HG03103 (cell line): ENCODE measurements around the gene BABAM1.
A peak's percentile ranks its signal among the peaks of the same experiment; 100 is the strongest.
"Not testable (repeated sequence)": the region's sequence is repeated elsewhere in the genome, so short reads cannot be mapped to it uniquely, and the experiment has no call there.

Experiments used
- ATAC-seq: cut with Tn5 transposase; IDR thresholded peaks from one replicate; pipeline ENCODE4 v1.9.1; 2021; ENCODE audit warnings: low read depth; ENCODE audit not compliant: unreplicated experiment

BABAM1 gene

DNA sequence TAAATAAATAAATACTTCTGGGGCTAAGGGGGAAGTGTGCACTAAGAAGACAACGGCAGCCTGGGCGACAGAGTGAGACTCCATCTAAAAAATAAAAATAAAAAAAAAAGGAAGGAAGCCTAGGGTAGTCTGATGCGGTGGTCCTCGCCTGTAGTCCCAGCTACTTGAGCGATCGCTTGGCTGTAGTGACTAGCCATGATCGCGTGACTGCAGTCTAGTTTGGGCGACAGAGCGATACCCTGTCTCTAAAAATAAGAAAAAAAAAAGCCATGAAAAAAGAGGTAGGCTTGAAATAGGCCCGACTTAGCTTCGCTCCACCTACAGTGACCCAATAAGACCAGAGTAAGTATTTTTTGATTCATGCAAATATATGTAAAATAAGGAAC is 661 bp upstream of the BABAM1 start:
- ATAC-seq: peak; percentile 22

DNA sequence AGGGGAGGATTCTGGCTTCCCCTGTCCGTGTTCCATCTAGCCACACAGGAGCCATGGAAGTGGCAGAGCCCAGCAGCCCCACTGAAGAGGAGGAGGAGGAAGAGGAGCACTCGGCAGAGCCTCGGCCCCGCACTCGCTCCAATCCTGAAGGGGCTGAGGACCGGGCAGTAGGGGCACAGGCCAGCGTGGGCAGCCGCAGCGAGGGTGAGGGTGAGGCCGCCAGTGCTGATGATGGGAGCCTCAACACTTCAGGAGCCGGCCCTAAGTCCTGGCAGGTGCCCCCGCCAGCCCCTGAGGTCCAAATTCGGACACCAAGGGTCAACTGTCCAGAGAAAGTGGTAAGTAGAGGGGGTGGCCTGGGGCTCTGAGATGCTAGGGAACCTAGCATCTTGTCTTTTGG is 1.5 kb downstream of the BABAM1 start:
- no peak for ATAC-seq

DNA sequence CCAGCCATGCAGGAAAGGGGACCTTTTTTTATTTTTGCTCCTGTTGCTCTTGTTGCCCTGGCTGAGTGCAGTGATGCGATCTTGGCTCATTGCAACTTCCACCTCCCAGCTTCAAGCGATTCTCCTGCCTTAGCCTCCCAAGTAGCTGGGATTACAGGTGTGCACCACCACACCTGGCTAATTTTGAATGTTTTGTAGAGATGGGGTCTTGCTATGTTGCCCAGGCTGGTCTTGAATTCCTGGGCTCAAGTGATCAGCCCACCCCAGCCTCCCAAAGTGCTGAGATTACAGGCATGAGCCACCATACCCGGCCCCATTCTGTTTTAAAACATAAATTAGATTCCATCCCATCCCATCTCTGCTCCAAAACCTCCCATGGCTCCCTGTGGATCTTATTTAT is 7.6 kb downstream of the BABAM1 start:
- ATAC-seq: not testable (repeated sequence)

DNA sequence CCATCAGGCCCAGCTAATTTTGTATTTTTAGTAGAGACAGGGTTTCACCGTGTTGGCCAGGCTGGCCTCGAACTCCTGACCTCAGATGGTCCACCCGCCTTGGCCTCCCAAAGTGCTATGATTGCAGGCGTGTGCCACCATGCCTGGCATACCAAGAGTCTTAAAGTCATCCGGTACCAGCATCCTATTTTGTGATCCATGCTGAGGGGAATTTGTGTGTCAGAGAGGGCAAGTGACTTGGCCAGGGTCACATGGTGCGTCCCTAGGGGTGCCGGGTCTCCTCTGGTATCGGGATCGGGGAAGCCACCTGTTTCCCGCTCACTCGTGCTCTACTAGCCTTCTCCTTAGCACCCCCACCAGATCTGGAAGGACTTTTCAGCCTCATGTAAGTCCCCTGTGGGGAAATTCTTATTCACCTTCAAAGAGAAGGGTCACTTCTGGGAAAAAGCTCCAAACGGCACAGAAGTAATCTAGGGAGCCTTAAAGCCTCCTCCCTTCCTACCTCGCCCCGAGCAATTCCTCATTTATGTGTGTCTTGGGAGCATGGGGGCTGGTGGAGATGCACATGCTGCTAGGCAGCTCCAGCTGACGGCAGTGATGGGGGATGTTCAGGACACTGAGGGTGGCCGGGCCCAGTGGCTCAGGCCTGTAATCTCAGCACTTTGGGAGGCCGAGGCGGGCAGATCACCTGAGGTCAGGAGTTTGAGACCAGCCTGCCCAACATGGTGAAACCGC is 8.4 kb downstream of the BABAM1 start:
- ATAC-seq: no peak

DNA sequence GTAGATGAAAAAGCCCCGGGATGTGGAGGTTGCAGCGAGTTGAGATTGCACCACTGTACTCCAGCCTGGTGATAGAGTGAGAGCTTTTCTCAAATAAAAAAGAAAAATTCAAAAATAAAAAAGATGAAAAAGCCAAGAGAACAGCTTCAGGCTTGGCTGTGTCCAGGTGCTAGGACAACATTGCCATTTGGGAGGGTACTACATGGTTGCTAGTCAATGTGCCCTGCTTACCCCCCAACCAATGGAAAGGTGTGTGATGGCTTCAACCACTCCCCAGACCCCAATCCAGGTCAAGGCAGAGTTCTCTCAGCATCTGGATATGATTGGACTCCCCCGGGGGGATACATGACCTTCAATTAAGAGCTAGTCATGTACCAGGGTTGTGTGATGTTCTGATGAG is 12.2 kb downstream of the BABAM1 start:
- ATAC-seq: no peak

DNA sequence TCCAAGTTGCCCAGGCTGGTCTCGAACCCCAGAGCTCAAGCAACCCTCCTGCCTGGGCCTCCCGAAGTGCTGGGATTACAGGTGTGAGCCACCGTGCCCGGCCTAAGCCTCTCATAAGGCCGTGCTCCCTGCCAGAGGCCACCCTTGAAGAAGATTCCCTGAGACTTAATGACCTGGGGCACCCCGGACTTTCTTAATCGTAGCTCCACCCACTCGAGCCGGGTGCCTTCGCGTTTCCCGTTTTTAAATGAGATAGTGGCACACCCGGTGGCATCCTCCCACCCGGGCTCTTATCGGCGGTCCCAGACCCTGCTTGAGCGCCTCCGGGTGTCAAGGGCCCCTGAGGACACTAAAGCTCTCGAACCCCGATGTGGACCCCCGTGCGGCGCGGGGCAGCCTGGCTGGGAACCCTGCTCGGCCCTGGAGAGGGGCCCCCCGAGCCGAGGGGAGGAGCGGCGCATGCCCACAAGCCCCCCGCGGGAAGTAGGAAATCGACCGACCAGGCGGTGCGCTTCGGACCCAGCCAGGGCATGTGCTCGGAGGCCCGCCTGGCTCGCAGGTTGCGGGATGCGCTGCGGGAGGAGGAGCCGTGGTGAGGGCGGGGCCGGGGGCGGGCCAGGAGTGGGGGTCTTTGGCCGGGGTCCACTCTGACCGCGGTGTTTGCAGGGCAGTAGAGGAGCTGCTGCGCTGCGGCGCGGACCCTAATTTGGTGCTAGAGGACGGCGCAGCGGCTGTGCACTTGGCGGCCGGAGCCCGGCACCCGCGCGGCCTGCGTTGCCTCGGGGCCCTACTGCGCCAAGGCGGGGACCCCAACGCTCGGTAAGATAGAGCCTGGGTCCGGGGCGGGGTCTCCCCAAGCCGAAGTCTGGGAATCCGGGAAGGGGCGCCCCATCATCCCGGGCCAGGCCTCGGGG is 14.4 kb downstream of the BABAM1 start, which contains the start of gene ANKLE1:
ANKLE1 (plus strand) TSS at position 511 of the 914 bp plus-strand sequence; CDS start at position 531, 20 bp downstream.
- no peak for ATAC-seq

DNA sequence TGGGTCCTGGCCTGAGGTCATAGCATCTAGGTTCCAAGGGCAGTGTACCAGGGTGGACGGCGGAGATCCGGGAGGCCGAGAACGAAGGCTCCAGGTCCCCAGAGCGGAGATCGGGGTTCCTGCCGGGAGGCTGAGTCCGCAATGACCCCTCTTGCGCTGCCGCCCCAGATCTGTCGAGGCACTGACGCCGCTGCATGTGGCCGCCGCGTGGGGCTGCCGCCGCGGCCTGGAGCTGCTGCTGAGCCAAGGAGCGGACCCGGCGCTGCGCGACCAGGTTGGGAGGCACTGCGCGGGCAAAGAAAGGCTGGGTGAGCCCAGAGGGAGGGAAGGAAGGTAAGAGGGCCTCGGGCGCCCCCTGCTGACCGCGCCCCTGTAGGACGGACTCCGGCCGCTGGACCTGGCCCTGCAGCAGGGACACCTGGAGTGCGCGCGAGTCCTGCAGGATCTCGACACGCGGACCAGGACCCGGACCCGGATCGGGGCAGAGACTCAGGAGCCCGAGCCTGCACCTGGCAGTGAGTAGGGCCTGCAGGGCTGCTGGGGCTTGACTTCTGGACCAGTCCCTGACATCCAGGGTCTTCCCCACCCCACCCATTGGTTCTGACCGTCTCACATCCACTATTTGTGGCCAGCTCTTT is 15.4 kb downstream of the BABAM1 start:
- peak; percentile 50 for ATAC-seq

DNA sequence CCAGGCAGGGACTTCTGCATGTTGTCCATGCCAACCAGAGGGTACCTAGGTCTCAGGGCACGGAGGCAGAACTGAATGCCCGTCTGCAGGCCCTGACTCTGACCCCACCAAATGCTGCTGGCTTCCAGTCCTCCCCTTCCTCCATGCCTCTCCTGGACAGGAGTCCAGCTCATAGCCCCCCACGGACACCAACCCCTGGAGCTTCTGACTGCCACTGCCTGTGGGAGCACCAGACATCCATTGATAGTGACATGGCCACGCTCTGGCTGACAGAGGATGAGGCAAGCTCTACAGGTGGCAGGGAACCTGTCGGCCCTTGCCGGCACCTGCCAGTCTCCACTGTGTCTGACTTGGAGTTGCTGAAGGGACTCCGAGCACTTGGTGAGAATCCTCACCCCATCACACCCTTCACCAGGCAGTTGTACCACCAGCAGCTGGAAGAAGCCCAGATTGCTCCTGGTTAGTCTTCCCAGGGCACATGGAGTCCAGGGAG is 16.3 kb downstream of the BABAM1 start:
- no peak for ATAC-seq

DNA sequence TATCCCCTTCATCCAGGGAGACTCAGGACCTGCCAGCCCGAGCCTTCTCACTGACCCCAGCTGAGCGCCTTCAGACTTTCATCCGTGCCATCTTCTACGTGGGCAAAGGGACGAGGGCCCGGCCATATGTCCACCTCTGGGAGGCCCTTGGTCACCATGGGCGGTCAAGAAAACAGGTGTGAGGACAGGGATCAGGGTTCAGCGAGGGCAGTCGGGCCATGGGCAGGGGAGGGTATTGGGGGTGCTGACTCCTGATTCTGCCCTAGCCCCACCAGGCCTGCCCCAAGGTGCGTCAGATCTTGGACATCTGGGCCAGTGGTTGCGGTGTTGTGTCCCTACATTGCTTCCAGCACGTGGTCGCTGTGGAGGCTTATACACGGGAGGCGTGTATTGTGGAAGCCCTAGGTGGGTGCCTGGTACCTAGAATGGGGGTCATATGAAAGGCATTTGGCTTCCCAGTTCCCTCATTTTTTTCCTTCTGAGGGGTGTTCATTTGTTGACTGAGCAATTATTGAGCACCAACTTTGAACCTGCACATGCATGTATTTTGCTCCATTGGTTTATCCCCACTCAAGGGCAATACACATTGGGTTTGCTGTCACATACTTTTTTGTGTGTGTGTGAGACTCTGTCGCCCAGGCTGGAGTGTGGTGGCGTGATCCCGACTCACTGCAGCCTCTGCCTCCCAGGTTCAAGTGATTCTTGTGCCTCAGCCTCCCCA is 18.3 kb downstream of the BABAM1 start:
- no peak for ATAC-seq

DNA sequence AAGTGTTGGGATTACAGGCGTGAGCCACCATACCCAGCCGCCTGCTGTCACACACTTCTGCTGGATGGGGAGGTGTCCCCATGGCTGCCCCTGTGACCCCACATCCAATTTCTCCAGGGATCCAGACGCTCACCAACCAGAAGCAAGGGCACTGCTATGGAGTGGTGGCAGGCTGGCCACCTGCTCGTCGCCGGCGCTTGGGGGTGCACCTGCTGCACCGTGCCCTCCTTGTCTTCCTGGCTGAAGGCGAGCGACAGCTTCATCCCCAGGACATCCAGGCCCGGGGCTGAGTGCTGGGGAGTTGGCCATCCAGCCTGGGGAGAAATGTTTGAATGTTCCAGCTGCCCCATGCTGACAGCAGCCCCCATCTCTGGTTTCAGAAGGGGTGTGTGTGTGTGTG is 19.0 kb downstream of the BABAM1 start:
- no peak for ATAC-seq

DNA sequence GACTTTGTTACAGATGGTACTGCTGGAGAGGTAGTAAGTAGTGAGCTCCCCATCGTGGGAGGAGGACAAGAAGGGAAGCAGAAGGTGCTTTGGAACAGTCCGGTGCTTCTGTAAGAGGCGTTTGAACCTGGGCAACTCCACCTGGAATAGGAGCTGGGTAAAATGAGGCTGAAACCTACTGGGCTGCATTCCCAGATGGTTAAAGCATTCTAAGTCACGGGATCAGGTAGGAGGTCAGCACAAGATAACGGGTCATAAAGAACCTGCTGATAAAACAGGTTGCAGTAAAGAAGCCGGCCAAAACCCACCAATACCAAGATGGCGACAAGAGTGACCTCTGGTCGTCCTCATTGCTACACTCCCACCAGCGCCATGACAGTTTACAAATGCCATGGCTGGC is 19.5 kb downstream of the BABAM1 start:
- no peak for ATAC-seq

DNA sequence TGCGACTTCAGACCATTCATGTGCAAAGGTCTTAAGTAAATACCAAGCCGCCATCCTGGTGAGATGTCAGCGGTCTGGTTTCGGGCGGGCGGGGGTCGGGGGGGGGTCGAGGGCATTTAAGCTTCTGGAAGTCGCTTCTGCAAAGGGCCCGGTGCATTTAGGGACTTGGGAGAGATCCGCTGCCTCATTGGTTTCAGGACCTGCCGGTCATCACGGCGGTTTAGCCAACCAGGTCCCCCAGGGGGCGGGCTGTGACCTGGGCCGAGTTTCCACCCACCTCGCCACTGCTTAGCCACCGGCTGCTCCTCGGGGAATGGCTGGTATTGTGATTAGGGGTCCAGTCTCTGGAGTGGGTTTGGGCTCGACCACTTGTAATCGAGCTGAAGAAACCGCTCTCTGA is 22.2 kb downstream of the BABAM1 start:
- ATAC-seq: no peak

DNA sequence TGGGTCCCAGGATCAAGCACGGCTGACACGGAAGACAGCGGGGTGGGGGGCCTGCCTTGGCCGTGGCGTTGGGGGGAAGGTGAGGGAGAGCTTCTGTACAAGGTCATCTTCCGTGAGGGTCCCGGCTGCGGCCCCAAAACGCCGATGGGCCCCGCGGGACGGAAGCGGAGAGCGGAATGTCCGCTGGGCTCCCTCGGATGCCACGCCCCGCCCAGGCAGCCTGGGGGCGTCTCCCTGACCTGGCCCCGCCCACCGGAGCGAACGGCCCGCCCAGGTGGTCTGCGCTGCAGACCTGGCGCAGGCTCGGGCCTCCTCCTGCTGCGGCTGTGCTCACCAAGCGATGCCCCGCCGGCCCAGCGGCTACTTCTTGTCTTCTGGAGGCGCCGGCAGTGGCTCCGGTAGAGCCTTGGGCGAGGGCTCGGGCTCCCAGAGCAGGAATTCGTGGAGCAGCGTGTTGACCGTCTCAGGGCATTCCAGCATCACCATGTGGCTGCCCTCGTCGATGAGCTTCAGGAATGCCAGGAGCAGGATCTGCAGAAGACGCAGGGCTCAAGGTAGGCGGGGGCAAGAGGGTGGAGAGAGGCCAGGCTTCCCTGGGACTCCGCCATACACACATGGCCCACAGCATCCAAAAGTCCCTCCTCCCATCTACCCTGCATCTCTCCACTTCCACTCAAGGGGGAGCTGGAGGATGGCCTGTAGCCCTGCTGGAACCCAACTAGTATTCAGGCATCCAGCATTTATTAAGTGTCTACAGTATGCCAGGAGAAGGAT is 25.2 kb downstream of the BABAM1 start:
- ATAC-seq: no peak

DNA sequence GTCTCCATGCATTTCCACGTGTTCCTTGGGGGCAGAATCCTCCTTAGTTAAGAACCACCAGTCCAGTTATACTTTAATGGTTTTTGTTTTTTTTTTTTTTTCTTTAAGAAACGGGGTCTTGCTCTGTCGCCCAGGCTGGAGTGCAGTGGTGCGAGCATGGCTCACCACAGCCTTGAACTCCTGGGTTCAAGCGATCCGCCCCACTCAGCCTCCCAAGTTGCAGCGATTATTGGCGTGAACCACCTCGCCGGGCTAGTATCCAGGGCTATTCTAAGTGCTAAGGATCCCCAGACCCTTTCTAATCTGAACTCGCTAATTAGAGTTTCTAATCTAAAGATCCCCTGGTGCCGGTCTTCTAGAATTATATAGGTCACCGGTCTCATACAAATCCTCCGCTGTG is 26.4 kb downstream of the BABAM1 start:
- ATAC-seq: no peak

DNA sequence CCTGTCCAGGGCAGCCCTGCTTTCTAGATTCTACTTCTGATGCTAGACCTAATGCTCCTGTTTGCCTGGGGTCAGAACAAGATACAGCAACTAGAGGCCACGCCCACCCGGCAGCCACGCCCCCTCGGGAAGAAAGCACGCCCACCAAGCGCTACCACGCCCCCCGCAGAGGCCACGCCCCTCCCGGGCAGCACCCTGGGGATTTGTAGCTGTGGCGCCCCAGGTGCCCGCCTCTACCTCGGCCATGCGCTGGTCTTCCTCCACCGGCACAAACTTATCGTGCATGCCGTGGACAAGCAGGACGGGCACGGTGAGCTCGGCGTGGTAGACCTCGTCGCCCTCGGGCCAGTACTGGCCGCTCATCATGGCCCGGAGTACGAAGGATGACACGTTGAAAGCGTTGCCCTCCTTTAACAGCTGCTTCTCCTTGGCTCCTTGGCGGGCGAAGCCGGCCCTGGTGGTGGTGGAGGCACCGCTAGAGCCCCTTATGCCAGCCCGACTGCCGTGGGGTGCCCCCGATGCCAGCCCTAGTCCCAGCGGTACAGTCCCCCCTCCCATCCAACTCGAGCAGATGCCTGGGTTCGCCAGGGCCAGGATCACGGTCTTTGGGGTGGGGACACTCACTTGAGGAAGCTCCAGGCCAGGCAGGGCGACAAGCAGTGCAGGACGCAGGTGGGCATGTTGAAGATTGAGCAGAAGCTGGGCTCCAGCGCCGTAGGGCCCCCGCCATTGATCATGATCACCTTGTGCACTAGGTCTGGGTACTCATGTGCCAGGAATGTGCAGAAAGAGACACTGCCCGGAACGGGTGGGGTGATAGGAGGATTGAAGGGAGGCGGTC is 27.0 kb downstream of the BABAM1 start:
- no peak for ATAC-seq

DNA sequence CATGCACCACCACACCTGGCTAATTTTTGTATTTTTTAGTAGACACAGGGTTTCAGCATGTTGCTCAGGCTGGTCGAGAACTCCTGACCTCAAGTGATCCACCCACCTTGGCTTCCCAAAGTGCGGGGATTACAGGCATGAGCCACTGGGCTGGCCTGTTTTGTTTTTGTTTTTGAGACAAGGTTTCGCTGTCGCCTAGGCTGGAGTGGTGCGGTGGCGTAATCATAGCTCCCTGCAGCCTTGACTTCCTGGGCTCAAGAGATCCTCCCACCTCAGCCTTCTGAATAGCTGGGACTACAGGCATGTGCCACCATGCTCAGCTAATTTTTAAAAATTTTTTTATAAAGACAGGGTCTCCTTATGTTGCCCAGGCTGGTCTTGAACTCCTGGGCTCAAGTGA is 28.3 kb downstream of the BABAM1 start:
- ATAC-seq: not testable (repeated sequence)

DNA sequence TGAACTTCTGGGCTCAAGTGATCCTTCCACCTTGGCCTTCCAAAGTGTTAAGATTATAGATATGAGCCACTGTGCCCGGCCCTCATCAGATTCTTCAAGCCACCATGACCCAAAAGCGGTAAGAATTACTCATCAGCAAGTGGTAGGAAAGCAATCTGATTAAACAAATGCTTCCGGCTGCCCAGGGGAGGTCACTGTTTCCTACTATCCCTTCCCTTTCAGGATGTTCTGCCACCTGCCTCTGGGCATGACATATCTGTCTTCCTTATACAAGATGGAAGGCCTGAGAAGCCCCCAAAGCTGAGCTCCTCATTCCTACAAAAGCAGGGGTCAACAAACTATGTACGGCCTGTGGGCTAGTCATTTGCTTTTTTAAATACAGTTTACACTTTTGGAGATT is 29.0 kb downstream of the BABAM1 start:
- ATAC-seq: no peak

DNA sequence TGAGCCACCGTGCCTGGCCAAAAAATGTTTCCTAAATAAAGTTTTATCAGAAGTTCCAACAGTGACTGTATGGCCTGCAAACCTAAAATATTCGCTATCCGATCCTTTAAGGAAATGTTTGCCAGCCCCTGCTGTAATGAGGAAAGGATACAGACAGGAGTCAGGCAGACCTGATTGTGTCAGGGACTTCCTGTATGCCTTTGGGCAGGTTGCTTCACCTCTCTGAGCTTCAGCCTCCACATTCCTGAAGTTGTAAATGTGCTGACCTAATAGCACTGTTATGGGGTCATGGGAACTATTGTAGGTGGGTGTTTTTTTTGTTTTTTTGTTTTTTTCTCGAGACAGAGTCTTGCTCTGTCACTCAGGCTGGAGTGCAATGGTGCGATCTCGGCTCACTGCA is 29.7 kb downstream of the BABAM1 start:
- no peak for ATAC-seq
